Astrocyte of the spinal cord (primary cell): ENCODE results near the gene TOM1.

ENCODE experiments used
- DNase-seq: peaks from one replicate; pipeline ENCODE4 v3.0.0; 2011; ENCODE audit warnings: low read depth, low spot score
- H3K4me3 ChIP-seq: 2 replicates; pipeline ENCODE4 v1.5.1; 2011; ENCODE audit warnings: low read depth, mild to moderate bottlenecking, low read length, moderate library complexity
- CTCF ChIP-seq: IDR thresholded peaks from 2 replicates; pipeline ENCODE4 v1.5.1; 2012; ENCODE audit warnings: low read depth, mild to moderate bottlenecking, low read length, inconsistent platforms
- in situ Hi-C: cut with HindIII; loops from 2 replicates; pipeline ENCODE4 v1.10.0; 2017; ENCODE audit warnings: low sequenced_read_pairs

Gene TOM1

GRCh38 chr22:35335468-35335867 is 35.8 kb downstream of the TOM1 start:
- no peak for DNase-seq
- no peak for TF ChIP-seq CTCF
- H3K4me3 ChIP-seq, result no peak overlapping the region
- in situ Hi-C loops, result no loop called here

- H3K4me3 ChIP-seq, result no peak overlapping the region
- no peak for TF ChIP-seq CTCF
- DNase-seq, result no peak
- in situ Hi-C loops, result no loop called here
Measured at GRCh38 chr22:35335936-35336781, 36.5 kb downstream of the TOM1 start.

- no peak for DNase-seq
Measured at GRCh38 chr22:35337932-35338331, 38.2 kb downstream of the TOM1 start.

GRCh38 chr22:35341090-35341874 is 41.6 kb downstream of the TOM1 start:
- in situ Hi-C loops, result no loop called here
- TF ChIP-seq CTCF, result no peak

More at GRCh38 chr22:35337932-35338331, 38.2 kb downstream of the TOM1 start:
- in situ Hi-C loops, result no loop called here
- no peak overlapping the region for H3K4me3 ChIP-seq
- no peak for TF ChIP-seq CTCF

GRCh38 chr22:35342390-35342789 is 42.7 kb downstream of the TOM1 start:
- DNase-seq, result no peak
- H3K4me3 ChIP-seq, result no peak overlapping the region
- in situ Hi-C loops, result no loop called here
- no peak for TF ChIP-seq CTCF

More at GRCh38 chr22:35341090-35341874, 41.6 kb downstream of the TOM1 start:
- H3K4me3 ChIP-seq, result no peak overlapping the region
- DNase-seq, result no peak

GRCh38 chr22:35343664-35344550 is 44.2 kb downstream of the TOM1 start:
- no peak overlapping the region for H3K4me3 ChIP-seq
- in situ Hi-C loops, result no loop called here
- no peak for DNase-seq
- no peak for TF ChIP-seq CTCF
